ENCODE measurements around the gene PNPO.
"Not testable (repeated sequence)": the region's sequence is repeated elsewhere in the genome, so short reads cannot be mapped to it uniquely, and the experiment has no call there.

PNPO gene

GRCh38 chr17:47917581-47917980 is 23.8 kb upstream of the PNPO start:
- in situ Hi-C loops (cut with MboI; ENCODE audit: low pct_unique_long_range_greater_than_20kb, low sequenced_read_pairs, unreplicated experiment) = no loop called here
- no peak for TF ChIP-seq CTCF (IDR thresholded peaks at IDR 0.05; ENCODE audit: extremely low read depth, insufficient read depth, missing control alignments)
- no peak for DNase-seq (ENCODE audit: low spot score)

GRCh38 chr17:47918006-47918405 is 23.4 kb upstream of the PNPO start:
- TF ChIP-seq CTCF (IDR thresholded peaks at IDR 0.05; ENCODE audit: extremely low read depth, insufficient read depth, missing control alignments) = no peak
- no peak for DNase-seq (ENCODE audit: low spot score)
- in situ Hi-C loops (cut with MboI; ENCODE audit: low pct_unique_long_range_greater_than_20kb, low sequenced_read_pairs, unreplicated experiment) = no loop called here

- TF ChIP-seq CTCF (IDR thresholded peaks at IDR 0.05; ENCODE audit: extremely low read depth, insufficient read depth, missing control alignments) = no peak
- no peak for DNase-seq (ENCODE audit: low spot score)
- in situ Hi-C loops (cut with MboI; ENCODE audit: low pct_unique_long_range_greater_than_20kb, low sequenced_read_pairs, unreplicated experiment) = no loop called here
Observed at GRCh38 chr17:47918991-47919390, 22.4 kb upstream of the PNPO start.

- in situ Hi-C loops (cut with MboI; ENCODE audit: low pct_unique_long_range_greater_than_20kb, low sequenced_read_pairs, unreplicated experiment); DNase-seq (ENCODE audit: low spot score): not testable (repeated sequence)
Observed at GRCh38 chr17:47919889-47920288, 21.5 kb upstream of the PNPO start.

- no peak for TF ChIP-seq CTCF (IDR thresholded peaks at IDR 0.05; ENCODE audit: extremely low read depth, insufficient read depth, missing control alignments)
- no peak for DNase-seq (ENCODE audit: low spot score)
- in situ Hi-C loops (cut with MboI; ENCODE audit: low pct_unique_long_range_greater_than_20kb, low sequenced_read_pairs, unreplicated experiment) = no loop called here
Observed at GRCh38 chr17:47924785-47925677, 16.3 kb upstream of the PNPO start.

- in situ Hi-C loops (cut with MboI; ENCODE audit: low pct_unique_long_range_greater_than_20kb, low sequenced_read_pairs, unreplicated experiment) = no loop called here
- DNase-seq (ENCODE audit: low spot score) = no peak
- no peak for TF ChIP-seq CTCF (IDR thresholded peaks at IDR 0.05; ENCODE audit: extremely low read depth, insufficient read depth, missing control alignments)
Observed at GRCh38 chr17:47925678-47925988, 15.7 kb upstream of the PNPO start.

GRCh38 chr17:47927821-47928400 is 13.5 kb upstream of the PNPO start:
- TF ChIP-seq CTCF (IDR thresholded peaks at IDR 0.05; ENCODE audit: extremely low read depth, insufficient read depth, missing control alignments) = no peak
- in situ Hi-C loops (cut with MboI; ENCODE audit: low pct_unique_long_range_greater_than_20kb, low sequenced_read_pairs, unreplicated experiment) = no loop called here
- no peak for DNase-seq (ENCODE audit: low spot score)
